HG02885 (cell line): ENCODE data around the gene SEMA3B.
"Not testable (repeated sequence)": the region's sequence is repeated elsewhere in the genome, so short reads cannot be mapped to it uniquely, and the experiment has no call there.

Experiments
- ATAC-seq: cut with Tn5 transposase; IDR thresholded peaks from one replicate; pipeline ENCODE4 v1.9.1; 2021; ENCODE audit warnings: mild to moderate bottlenecking; ENCODE audit not compliant: unreplicated experiment, poor library complexity

The SEMA3B gene

GRCh38 chr3:50268703-50269451, at the start of gene SEMA3B:
Gene SEMA3B, plus strand, starts transcription at chr3:50269147. Its CDS starts 94 bp downstream, at chr3:50269241.
- ATAC-seq = no peak

DNA sequence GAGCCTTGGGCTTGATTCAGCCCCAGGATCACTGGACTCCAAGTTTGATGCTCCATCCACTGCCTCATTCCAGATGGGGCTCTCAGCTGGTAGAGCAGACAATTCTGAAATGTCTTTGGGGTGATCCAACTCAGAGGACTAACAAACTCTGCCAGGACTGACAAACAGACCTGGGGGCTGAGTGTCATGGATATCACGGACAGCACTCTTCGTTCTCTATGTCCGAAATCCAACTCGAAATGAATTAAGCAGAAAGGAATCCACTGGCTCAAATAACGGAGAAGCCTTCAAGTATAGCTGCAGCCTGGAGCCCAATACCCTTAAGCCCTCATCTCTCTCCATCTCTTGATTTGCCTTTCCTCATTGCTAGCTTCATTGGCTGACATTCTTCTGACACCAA, 49.7 kb upstream of the SEMA3B start:
- no peak for ATAC-seq

DNA sequence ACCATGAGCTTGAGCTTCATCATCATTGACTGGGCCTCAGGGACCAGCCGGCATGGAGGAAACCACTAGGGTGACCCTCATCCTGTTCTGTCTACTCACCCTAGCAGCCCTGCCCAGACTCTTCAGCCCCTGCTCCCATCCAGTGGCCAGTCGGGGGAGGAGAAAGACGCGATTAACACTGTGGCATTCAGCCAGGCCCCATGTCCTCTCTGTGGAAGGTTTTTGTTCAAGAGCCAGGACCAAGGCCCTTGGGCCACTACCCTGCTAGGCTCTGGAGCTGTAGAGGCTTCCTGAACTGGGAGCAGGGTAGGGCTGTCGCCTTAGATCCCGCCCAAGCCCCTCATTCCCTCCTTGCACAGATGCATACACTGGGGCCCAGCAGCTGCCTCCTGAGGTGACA, 48.8 kb upstream of the SEMA3B start:
- no peak for ATAC-seq

DNA sequence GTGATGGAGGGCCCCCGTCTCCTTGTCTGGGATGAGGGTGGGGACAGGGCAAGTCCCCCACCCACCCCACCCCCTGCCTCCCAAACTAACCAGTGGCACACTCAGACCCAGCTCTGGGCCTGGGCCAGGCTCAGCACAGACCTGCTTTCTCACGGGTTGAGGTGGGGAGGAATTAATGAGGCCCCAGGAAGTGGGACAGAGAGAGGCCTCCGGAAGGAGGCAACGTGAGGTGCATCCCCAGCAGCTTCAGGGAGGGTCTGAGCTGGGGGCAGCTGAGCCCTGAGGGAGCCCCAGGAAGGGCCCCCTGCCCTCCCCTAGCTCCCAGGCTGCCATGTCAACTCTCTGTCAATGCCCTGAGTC, 47.9 kb upstream of the SEMA3B start:
- no peak for ATAC-seq

DNA sequence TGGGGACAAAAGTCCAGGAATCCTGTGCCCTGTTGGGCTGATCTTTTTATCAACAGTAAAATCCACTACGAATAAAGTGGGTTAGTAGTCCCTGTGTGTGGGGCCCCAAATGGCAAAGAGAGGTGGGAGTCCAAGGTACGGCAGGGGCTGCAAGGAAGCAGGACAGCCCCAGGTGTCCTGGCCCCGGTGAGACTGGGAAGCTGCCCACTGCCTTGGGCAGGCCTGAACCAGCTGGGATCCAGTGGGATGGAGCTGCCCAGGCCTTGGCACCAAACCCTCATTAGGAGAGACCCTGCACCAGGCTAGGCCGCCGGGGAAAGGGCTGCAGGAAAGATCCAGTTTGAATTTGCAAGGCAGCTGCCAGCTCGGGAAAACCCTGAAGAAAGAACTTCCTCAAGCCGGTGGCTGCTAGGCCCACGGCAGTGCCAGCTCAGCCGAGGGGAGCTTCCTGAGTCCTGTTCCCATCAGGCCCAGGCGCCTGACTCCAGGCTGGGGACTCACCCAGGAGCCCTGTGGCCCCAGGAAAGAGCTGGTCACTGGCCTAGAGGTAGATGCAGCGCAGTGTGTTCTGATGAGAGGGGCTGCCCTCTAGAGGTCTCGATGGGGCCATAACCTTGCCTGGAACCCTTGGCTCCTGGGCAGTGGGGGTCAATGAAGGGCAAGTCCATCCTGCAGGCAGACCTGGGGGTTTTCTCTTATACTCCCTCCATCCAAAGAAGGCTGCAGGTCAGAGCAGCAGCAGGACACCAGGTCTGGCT, 47.4 kb upstream of the SEMA3B start:
- ATAC-seq = no peak

GRCh38 chr3:50222169-50222528, 46.8 kb upstream of the SEMA3B start:
- no peak for ATAC-seq

DNA sequence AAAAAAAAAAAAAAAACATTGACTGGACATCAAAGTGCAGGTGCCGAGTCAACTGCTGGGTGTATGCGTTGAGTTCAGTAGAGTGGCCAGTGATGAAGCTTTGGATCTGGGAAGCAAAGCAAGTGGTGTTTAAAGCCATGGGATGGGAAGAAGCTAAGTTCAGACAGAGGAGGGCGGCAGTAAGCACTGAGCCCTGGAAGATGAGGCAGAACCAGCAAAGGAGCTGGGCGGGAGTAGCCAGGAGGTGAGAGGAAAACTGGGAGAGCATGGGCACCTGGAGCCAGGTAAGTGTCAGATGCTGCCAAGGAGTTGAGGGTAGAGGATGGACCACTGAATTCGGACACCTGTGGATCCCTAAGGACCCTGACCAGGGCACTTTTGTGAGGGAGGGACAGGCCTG, 44.3 kb upstream of the SEMA3B start:
- ATAC-seq = no peak

DNA sequence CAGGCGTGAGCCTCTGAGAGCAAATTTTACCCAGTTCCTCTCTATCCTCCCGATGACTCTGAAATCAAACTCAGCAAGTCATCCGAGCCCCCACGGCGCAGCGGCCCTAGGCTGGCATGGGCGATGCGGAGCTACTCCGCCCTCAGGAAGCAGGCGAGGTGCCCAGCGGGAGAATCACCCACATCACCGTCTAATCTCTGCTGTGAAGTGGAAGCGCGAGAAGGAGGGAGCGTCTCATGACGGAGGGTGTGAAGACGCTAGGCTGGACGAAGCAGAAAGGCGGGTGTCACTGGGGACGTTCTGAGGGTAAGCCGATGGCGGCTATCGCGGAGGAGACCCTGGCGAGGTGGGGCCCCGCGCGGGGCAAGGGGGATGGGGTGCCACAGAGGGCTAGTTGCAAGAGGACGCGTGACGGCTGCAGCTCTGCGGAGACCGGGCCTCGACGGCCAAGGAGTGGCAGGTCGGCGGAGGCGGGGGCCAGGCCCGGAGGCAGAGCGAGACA, 42.0 kb upstream of the SEMA3B start:
- ATAC-seq = no peak

DNA sequence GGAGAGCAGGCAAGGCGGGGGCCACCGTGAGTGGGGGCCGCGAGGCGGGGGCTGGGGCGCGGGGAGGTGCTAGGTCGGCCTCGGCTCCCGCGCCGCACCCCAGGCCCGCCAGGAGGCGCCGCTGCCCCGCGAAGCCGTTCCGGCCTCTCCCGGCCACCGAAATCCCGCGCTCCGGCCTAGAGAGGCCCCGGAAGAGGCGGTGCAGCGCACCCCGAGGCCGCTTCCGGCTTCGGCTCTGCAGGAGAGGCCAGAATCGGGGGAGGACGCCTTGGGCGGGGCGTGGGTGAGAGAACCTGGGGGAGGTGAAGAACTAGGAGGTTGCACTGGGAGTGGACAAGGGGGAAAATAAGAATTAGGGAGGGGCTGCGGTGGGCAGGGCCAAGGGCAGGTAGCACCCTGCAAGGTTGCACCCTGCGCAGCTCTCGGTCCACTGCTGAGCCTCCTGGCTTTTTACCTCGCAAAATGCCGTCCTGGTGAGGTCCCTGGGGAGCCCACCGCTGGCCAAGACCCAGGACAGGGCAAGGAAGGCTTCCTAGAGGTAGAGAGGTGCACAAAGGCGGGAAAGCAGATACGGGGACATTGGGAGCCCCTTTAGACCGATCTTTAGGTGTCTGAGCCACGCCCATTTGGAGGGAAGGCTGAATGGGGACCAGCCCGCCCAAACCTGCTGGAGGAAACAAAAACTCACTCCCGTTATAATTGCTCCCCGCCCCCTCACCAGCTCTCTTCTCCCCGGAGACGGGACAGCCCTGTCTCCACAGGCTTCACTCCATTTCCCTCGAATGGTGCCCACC, 41.4 kb upstream of the SEMA3B start:
- peak; percentile 87 for ATAC-seq

GRCh38 chr3:50228184-50228763, 40.7 kb upstream of the SEMA3B start:
- not testable (repeated sequence) for ATAC-seq

DNA sequence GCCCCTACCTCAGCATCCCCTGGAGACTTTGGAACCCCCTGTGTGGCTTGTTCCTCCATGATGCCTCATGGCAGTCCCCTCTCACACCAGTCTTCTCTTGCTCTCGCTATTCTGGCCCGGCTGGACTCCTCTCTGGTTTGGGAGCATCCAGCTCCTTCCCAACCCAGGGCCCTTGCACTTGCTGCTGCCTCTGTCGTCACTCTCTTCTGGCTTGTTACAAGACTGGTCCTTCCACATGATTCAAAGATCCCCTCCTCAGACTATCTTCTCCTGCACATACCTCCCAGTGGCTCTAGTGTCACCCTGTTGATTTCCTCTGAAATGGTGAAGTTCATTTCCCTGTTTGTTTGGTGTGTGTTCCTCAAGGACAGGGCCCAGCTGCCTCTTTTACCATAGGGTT, 39.5 kb upstream of the SEMA3B start:
- ATAC-seq = no peak

DNA sequence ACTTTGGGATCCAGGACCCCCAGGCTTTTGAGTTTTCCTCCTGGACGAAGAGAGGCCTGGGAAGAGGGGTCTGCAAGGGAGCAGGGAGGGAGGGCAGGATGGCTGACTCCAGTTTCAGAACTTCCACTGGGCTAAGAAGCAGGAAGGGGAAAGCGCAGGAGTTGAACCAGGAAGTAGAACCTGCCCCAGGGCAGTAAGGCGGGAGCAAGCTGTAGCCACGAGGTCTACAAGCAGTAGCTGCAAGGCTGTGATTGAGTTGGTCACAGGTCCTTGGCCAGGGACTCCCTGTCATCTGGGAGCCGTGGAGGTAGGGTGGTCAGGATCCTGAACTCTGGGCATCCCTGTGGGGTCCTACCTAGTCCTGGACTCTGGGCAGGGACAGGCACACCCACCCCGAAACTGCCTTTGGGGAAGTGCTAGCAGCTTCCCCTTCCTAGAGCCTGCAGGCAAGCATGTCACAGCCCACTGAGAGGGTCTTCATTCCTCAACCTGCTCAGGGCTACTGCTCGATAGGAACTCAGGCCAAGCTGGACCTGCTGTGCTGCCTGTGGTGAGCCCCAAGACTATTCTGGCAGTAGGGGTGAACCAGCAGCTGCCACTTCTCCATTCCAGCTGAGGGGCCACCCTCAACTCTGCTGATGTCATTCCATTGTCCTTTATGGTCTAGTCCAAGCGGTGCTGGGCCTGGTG, 38.7 kb upstream of the SEMA3B start:
- ATAC-seq = no peak

DNA sequence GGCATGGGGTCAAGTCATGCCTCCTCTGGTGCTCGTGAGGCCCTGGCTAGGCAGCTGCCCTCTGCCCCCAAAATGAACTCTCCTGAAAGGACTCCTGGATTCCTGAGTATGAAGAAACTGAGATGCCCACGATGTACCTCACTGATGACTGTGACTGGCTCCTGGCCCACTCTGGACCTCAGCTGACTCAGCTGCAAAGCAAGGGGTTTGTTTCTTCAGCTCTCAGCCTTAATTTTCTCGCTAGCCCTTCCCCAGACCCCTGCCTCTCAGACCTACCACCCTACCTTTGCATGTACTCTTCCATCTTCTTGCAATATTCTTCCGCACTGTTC, 38.2 kb upstream of the SEMA3B start:
- no peak for ATAC-seq

GRCh38 chr3:50231581-50231980, 37.4 kb upstream of the SEMA3B start:
- ATAC-seq = no peak

GRCh38 chr3:50232303-50232702, 36.6 kb upstream of the SEMA3B start:
- ATAC-seq = no peak

- ATAC-seq = no peak
Observed at GRCh38 chr3:50233176-50233575, 35.8 kb upstream of the SEMA3B start.

DNA sequence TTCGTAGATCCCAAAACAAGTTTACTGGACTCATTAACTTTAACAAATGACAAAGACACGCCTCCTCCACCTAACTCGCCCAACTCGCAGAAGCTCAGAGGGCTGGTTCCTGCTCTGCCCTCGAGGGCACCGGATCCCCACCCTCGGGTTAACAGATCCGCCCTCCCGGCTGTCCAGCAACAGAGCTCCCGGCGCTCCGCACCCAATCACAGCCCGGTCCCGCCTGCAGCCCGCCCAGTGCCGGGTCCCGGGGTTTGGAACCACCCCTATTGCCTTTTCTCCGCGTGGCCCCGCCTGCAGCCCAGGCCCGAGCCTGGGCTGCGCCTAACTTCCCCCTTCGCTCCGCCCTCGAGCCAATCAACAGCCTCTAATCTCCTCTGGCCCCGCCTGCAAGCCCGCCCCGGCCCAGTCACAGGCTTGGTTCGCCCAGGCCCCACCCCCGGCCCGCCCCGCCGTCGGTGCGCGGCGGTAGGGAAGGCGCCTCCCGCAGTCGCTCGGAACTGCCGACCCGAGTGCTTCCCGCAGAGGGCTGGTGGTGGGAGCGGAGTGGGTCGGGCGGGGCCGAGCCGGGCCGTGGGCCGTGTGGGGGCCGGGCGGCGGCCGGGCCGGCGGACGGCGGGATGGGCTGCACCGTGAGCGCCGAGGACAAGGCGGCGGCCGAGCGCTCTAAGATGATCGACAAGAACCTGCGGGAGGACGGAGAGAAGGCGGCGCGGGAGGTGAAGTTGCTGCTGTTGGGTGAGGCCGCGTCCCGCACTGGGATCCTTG, 33.0 kb upstream of the SEMA3B start, which contains the start of gene GNAI2:
Gene GNAI2 (plus strand): TSS at position 489 of the 768 bp plus-strand sequence. CDS start 132 bp downstream, at position 621.
- peak; percentile 94 for ATAC-seq

DNA sequence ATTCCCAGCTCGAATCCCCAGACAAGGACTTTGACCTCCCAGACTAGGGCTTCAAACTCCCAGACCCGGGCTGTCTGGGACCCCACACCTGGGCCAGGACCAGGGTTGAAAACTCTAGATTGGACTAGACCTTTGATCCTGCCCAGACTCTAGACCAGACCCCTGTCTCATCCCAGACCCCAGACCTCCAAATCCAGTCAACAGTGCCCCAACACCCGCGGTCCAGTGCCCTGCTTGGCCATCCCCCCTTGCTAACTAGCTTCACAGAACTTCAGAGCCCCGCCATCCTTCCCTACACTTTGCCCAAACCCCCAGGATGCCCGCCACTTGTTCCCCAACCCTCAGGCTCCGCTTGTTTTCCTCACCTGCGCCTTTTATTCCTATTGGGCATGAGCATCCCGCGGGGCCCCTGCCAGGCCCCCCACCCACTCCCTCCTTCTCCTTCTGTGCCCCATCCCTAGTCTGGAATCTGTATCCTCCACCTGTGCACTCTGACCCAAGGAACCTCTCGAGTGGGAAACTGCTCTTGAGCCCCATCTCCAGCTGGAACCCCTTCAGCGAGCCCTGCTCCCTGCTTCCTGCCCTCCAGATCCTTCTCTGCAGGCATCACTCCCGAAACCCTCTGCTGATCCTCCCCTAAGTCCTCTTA, 32.3 kb upstream of the SEMA3B start:
- ATAC-seq = no peak

DNA sequence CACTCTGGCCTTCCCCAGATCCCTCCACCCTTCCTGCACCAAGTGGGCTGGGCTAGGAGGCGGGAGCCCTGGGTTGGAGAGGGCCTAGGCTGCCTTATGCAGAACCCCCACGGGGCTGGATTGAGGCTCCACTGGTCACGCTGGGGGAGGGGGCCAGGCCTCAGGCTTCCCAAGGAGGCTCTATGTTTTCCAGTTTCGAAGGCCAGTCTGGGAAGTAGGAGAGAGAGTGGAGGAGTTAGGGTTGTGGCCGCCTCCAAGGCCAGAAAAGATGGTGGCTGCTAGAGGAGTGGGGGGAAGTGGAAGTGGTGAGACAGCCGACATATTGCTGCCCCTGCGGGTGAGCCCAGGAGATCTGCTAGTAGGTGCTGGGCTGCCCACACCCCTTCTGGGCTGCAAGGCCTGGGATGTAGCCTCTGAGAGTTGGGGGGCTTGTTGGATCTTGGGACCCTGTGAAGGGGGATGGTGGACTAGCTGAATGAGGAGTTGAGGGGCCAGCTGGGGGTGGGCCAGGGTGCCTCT, 31.8 kb upstream of the SEMA3B start:
- no peak for ATAC-seq
